CD4-positive, CD25-positive, alpha-beta regulatory T cell (primary cell): Measurements from ENCODE around the gene CATSPERZ. TPM values are rescaled to one million over a fixed set of nuclear protein-coding genes. Genes with fewer than 3 reads are reported as not detected.

Experiments
- ATAC-seq, 2 donors: fragments of 150-1000 bp; cut with Tn5 transposase; one replicate each; pipeline ENCODE4 v1.10.0; 2021; ENCODE audit warnings: low read depth in 2 of 2, moderate number of reproducible peaks in 2 of 2, moderate library complexity in 1 of 2
- DNase-seq, 3 donors: peaks; one replicate each; pipeline versions ENCODE4 v3.0.0 to v3.0.0-alpha.2; 2012 to 2022; ENCODE audit warnings: mixed read lengths in 1 of 3
- H3K27ac ChIP-seq: one replicate; pipeline ENCODE4 v1.7.0; 2013; ENCODE audit warnings: mild to moderate bottlenecking, low read length; ENCODE audit not compliant: insufficient read depth, poor library complexity, severe bottlenecking
- H3K27me3 ChIP-seq: one replicate; pipeline ENCODE4 v1.7.0; 2013; ENCODE audit warnings: low read length; ENCODE audit not compliant: control insufficient read depth, insufficient read depth
- H3K36me3 ChIP-seq: one replicate; pipeline ENCODE4 v1.7.0; 2013; ENCODE audit warnings: mild to moderate bottlenecking, low read length, moderate library complexity; ENCODE audit not compliant: control insufficient read depth, insufficient read depth
- H3K4me1 ChIP-seq: 2 replicates; pipeline ENCODE4 v1.7.0; 2013; ENCODE audit warnings: mild to moderate bottlenecking, low read length; ENCODE audit not compliant: insufficient read depth, control insufficient read depth, poor library complexity, severe bottlenecking
- H3K4me3 ChIP-seq: one replicate; pipeline ENCODE4 v1.7.0; 2013; ENCODE audit warnings: low read depth, mild to moderate bottlenecking, low read length, moderate library complexity
- H3K9me3 ChIP-seq, 2 experiments: 1 replicate in 1 of 2; 2 replicates in 1 of 2; pipeline ENCODE4 v1.7.0; 2013; ENCODE audit warnings: low read length in 2 of 2, mild to moderate bottlenecking in 1 of 2, moderate library complexity in 1 of 2; ENCODE audit not compliant: control insufficient read depth in 2 of 2
- H3K27ac Mint-ChIP-seq, 3 donors: one replicate each; pipeline ENCODE4 v1.8.0; 2020 to 2022; ENCODE audit warnings: mild to moderate bottlenecking in 3 of 3, mixed read lengths in 3 of 3, moderate library complexity in 2 of 3
- H3K27me3 Mint-ChIP-seq: one replicate; pipeline ENCODE4 v1.8.0; 2022; ENCODE audit warnings: mild to moderate bottlenecking, mixed read lengths
- H3K36me3 Mint-ChIP-seq: one replicate; pipeline ENCODE4 v1.8.0; 2020; ENCODE audit warnings: mixed read lengths
- H3K4me1 Mint-ChIP-seq, 4 donors: one replicate each; pipeline ENCODE4 v1.8.0; 2020 to 2022; ENCODE audit warnings: mixed read lengths in 4 of 4, mild to moderate bottlenecking in 1 of 4
- H3K4me3 Mint-ChIP-seq, 4 donors: one replicate each; pipeline ENCODE4 v1.8.0; 2020 to 2022; ENCODE audit warnings: mild to moderate bottlenecking in 4 of 4, mixed read lengths in 4 of 4, moderate library complexity in 3 of 4
- H3K9me3 Mint-ChIP-seq, 7 donors: one replicate each; pipeline ENCODE4 v1.8.0; 2020 to 2022; ENCODE audit warnings: mixed read lengths in 7 of 7, mild to moderate bottlenecking in 3 of 7, moderate library complexity in 2 of 7
- polyA plus RNA-seq, 4 donors: library from polyadenylated mRNA; unstranded; fragments of 300-500 nt; fragmentation: Illumina TruSeq; gene quantifications; one replicate each; pipeline ENCODE4 v1.2.3, GENCODE V29; 2021
- total RNA-seq: library from RNA; stranded (reverse); gene quantifications from one replicate; pipeline ENCODE4 v1.2.3, GENCODE V29; 2022

The CATSPERZ gene
- total and polyA plus RNA-seq, 5 donors from 2014 or later = not detected

DNA sequence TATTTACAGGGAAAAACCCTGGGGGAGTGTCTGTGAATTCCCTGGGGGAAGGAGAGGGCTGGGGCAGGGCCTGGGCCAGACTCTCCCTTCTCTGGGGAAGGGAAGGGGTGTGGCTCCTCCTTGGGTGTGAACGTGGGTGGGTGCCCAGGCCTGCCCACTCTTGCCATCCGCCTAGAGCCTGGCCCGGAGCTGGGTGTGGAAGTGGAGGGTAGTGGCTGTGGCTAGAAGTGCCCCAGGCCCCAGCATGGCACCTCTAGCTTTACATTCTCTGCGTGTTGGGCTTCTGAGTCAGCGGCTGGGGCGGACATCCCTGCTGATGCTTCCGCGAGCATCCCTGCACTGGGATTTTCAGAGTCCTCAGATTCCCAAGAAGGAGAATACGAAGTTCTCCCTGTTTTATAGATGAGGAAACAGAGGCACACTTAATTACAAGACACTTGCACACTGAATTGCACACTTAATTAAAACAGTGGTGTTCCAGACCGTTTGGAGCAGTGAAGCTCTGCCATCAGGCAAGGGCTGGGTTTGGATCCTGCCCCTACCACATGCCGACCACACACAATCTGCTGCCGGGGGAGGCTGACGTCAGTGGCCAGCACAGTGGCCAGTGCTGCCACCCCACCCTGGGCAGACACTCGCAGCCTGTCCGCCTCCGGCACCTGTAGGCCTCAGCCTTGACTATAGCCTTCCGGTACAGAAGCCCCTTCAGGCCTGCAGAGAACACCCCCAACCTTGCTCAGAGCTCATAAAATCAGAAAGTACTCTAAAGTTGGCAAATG lies 23.3 kb upstream of the CATSPERZ start:
- Histone ChIP-seq H3K4me3 (no peak overlapping the region), H3K4me1 (peaks cover 2% of the 10 kb centered on the region), H3K27ac (no peak overlapping the region), H3K9me3 (no peaks in the 10 kb centered on the region), H3K36me3 (peaks cover 14% of the 10 kb centered on the region), H3K27me3 (no peaks in the 10 kb centered on the region)
- Mint-ChIP-seq H3K27me3 (no peaks in the 10 kb centered on the region), H3K9me3 (no peaks in the 10 kb centered on the region), H3K4me1 (peaks cover 0 to 8% (median 4%) of the 10 kb centered on the region in 4 donors), H3K4me3 (no peak overlapping the region), H3K36me3 (peaks cover 9% of the 10 kb centered on the region), H3K27ac (peak overlapping the region in 1 of 3 donors; percentile 49)
- no peak for ATAC-seq
- no peak for DNase-seq

DNA sequence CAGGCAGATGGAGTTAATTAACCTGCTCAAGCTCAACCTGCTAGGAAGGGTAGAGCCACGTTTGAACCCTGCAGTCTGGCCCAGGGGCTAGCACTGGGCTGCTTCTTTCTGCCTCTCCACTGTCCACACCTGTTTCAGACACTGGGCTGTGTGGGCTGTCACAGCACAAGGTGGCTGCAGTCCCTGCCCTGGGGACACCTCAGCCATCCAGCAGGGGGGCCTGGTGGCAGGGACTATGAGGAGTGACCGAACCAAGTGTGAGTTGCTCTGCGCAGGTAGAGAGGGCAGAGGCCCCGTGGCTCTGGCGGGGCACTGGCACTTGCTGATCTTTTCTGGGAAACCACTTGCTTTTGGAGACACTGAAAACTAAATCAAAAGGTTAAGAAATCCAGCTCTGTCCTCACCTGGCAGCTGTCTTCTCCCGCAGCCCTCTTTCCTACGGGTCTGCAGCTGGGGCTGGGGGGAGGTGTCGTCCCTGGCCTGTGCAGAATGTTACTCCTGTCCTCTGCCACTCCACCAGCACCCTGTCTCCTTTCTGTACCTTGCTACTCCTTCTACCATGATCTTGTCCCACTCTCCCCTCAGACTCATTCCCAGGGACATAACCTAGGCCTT lies 21.5 kb upstream of the CATSPERZ start:
- Mint-ChIP-seq H3K9me3 (no peaks in the 10 kb centered on the region), H3K27ac (no peak overlapping the region), H3K36me3 (peaks cover 9% of the 10 kb centered on the region), H3K4me1 (peaks cover 0 to 12% (median 4%) of the 10 kb centered on the region in 4 donors), H3K27me3 (no peaks in the 10 kb centered on the region), H3K4me3 (peak overlapping the region in 1 of 4 donors; percentile 36)
- Histone ChIP-seq H3K27me3 (no peaks in the 10 kb centered on the region), H3K9me3 (no peaks in the 10 kb centered on the region), H3K36me3 (peaks cover 14% of the 10 kb centered on the region), H3K4me3 (no peak overlapping the region), H3K27ac (no peak overlapping the region), H3K4me1 (peaks cover 6% of the 10 kb centered on the region)
- no peak for ATAC-seq
- DNase-seq = no peak

DNA sequence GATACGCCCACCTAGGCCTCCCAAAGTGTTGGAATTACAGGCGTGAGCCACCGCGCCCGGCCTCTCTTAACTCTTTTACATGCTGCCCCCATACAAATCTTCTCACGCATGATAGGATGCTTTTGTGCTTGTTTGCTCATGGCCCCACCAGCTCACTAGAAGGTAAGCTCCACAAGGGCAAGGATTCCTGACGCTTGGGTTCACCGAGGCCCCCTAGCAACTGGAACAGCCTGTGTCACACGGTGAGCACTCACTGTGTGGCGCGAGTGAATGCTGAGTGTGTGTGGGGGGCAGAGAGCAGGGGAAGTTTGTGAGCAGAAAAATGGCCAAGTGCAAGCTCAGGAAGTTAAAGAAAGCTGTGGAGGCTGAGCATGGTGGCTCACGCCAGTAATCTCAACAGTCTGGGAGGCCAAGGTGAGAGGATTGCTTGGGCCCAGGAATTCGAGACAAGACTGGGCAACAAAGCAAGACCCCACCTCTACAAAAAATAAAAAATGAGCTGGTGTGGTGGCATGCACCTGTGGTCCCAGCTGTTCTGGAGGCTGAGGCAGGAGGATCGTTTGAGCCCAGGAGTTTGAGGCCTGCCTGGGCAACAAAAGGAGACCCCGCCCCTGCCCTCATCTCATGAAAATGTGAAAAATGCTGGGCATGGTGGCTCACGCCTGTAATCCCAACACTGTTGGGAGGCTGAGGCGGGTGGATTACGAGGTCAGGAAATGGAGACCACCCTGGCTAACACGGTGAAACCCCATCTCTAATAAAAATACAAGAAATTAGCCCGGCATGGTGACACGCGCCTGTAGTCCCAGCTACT lies 18.0 kb upstream of the CATSPERZ start:
- H3K9me3 ChIP-seq = no peaks in the 10 kb centered on the region
- peaks cover 7% of the 10 kb centered on the region for H3K36me3 ChIP-seq
- peaks cover 20% of the 10 kb centered on the region for H3K4me1 ChIP-seq
- no peaks in the 10 kb centered on the region for H3K27me3 ChIP-seq
- DNase-seq = no peak
- Mint-ChIP-seq H3K9me3 (no peaks in the 10 kb centered on the region), H3K4me1 (peaks cover 0 to 28% (median 12%) of the 10 kb centered on the region in 4 donors), H3K27me3 (peaks cover 5% of the 10 kb centered on the region), H3K27ac (peak overlapping the region in 1 of 3 donors; percentile 66), H3K36me3 (peaks cover 9% of the 10 kb centered on the region), H3K4me3 (peak overlapping the region in 2 of 4 donors; percentile 8 to 41)
- H3K27ac ChIP-seq = no peak overlapping the region
- H3K4me3 ChIP-seq = no peak overlapping the region
- ATAC-seq = no peak

DNA sequence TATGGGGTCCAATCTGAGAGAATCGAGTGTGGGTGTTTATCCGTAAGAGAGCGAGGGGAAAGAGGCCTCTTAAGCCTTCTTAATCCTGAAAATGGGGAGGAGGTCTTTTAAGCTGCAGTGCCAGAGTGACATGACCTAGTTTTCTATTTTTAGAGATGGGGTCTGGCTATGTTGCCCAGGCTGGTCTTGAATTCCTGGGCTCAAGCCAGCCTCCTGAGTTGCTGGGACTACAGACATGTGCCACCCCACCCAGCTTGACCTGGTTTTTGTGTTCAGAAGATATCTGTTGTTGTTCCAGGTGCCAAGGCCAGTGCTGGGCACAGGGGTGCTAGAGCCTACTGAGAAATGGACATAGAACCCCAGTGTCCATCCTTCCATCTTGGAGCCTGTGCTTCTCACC lies 17.1 kb upstream of the CATSPERZ start:
- H3K4me3 Mint-ChIP-seq = peak overlapping the region; percentile 21 to 93 (median 78)
- ATAC-seq = no peak

DNA sequence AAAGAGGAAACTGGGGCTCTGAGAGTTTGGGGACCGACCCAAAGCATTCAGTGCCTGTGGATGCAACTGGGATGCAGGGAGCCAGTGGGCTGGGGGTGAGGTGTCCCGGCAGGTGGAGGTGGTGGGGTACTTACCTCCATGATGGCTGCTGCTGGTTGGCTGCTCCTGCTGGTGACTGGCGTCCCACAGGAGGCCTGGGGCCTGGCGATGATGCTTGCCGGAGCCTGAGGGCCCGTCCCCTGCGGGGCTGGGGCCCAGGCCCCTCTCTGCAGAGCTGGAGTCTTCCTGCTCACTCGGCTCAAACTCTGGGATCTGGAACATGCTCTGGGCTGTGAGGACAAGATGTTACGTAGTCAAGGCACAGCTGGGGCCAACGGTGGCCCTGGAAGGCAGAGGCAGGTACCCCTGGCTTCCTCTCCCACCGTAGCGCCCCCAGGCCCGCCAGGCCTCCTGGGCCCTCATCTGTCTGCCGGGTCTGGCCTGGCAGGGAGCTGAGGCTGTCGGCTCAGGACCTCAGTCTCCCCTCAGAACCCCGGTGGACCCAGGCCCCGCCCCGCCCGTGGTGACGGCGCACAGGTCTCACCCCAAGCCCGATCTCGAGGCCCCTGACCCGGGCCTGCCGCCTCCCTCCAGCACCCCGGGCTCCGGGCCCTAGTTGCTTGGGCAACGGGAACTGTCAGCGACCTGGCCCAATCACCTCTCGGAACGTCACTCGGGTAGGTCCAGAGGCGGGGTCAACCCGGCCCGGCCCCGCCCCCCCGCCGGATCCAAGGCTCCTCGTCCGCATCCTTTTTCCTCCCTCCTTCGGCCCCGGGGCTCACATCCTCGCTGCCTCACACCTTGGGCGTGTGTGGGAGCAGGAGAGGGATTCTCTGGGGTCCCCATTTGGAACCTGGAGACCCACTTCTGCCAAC lies 15.9 kb upstream of the CATSPERZ start, which contains the start of gene BAD:
Gene BAD, minus strand, starts transcription at position 618 of the 914 bp plus-strand sequence. Its CDS starts 297 bp downstream, at position 321.
- DNase-seq = peak; percentile 88 to 94 (median 90)
- Histone ChIP-seq H3K9me3 (no peaks in the 10 kb centered on the region), H3K27ac (peak within 1 kb of the TSS; percentile 100), H3K27me3 (no peaks in the 10 kb centered on the region), H3K36me3 (no peaks in the 10 kb centered on the region), H3K4me1 (peaks cover 20% of the 10 kb centered on the region), H3K4me3 (peak within 1 kb of the TSS; percentile 86)
- H3K27ac Mint-ChIP-seq = peak within 1 kb of the TSS; percentile 74 to 96 (median 94)
- no peaks in the 10 kb centered on the region for H3K9me3 Mint-ChIP-seq
- ATAC-seq = peak; percentile 82
- peaks cover 9% of the 10 kb centered on the region for H3K36me3 Mint-ChIP-seq
- H3K4me1 Mint-ChIP-seq = peaks cover 0 to 28% (median 12%) of the 10 kb centered on the region in 4 donors
- peaks cover 8% of the 10 kb centered on the region for H3K27me3 Mint-ChIP-seq
- peak within 1 kb of the TSS; percentile 90 to 97 (median 92) for H3K4me3 Mint-ChIP-seq

More for the DNA sequence above, 17.1 kb upstream of the CATSPERZ start:
- peaks cover 9% of the 10 kb centered on the region for H3K36me3 Mint-ChIP-seq
- DNase-seq = no peak
- peaks cover 0 to 28% (median 12%) of the 10 kb centered on the region in 4 donors for H3K4me1 Mint-ChIP-seq
- H3K27ac Mint-ChIP-seq = peak overlapping the region in 1 of 3 donors; percentile 71
- Histone ChIP-seq H3K9me3 (no peaks in the 10 kb centered on the region), H3K4me3 (no peak overlapping the region), H3K27ac (peak overlapping the region; percentile 14), H3K36me3 (peaks cover 7% of the 10 kb centered on the region), H3K4me1 (peaks cover 20% of the 10 kb centered on the region), H3K27me3 (no peaks in the 10 kb centered on the region)
- no peaks in the 10 kb centered on the region for H3K9me3 Mint-ChIP-seq
- peaks cover 5% of the 10 kb centered on the region for H3K27me3 Mint-ChIP-seq

DNA sequence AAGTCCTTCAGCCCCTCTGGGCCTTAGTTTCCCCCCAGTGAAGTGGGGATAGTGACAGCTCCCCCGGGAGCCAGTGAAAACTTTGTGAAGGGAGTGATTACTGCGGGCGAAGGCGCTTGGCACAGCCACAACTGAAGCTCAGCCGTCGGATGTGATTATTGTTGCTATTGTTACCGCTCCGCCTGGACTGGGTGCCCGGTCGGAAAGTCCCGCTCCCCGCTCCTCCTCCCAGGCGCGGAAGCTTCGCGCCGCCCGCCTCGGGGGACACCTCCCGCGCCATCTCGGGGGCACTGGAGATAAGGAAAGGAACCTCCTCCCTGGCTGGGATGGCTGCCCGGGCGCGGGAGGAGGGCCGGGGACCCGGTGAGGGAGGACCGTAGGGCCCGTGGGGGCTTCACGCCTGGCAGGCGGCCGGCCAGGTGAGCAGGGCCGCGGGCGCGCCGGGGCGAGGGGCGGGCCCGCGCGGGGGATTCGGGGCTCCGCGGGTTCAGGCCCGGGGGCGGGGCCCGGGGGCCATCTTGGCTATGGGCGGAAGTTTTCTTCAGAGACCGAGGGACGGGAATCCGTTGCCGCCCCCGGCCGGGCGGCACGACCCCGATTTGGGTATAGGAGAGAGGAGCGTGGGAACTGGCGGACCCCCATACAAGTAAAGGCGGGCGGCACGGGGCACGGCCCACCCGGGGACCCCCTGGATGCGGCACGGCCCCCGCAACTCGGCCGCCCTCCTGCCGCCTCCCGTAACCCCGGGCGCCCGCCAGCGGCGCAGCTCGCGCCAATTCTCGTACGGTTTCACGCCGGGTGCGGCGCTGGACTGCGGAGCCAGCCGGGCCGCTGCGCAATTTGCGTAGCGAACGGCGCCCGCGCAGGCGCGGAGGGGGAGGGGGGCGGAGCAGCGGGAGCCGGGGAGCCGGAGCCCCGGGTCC lies 14.9 kb upstream of the CATSPERZ start, which contains the start of gene GPR137:
Gene GPR137, plus strand, starts transcription at position 887 of the 923 bp plus-strand sequence. CDS start 677 bp downstream, outside the sequence.
- peak within 1 kb of the TSS; percentile 74 to 96 (median 94) for H3K27ac Mint-ChIP-seq
- Histone ChIP-seq H3K36me3 (no peaks in the 10 kb centered on the region), H3K27ac (peak within 1 kb of the TSS; percentile 100), H3K4me3 (peak within 1 kb of the TSS; percentile 86), H3K4me1 (peaks cover 20% of the 10 kb centered on the region), H3K9me3 (no peaks in the 10 kb centered on the region), H3K27me3 (no peaks in the 10 kb centered on the region)
- peak within 1 kb of the TSS; percentile 90 to 97 (median 92) for H3K4me3 Mint-ChIP-seq
- peaks cover 10% of the 10 kb centered on the region for H3K27me3 Mint-ChIP-seq
- peaks cover 7% of the 10 kb centered on the region for H3K36me3 Mint-ChIP-seq
- no peaks in the 10 kb centered on the region for H3K9me3 Mint-ChIP-seq
- H3K4me1 Mint-ChIP-seq = peaks cover 0 to 28% (median 12%) of the 10 kb centered on the region in 4 donors
- ATAC-seq = peak; percentile 66 to 68
- DNase-seq = peak; percentile 86 to 96 (median 90)
